Neural progenitor cell (in vitro differentiated cells): ENCODE results near the gene RASGRF2. TPM values are rescaled to one million over a fixed set of nuclear protein-coding genes. Genes with fewer than 3 reads are reported as not detected.

Source experiments
- DNase-seq: peaks from one replicate; pipeline ENCODE4 v3.0.0-alpha.2; 2016; ENCODE audit warnings: low spot score
- H2AFZ ChIP-seq: fragments of 200-600 bp; sonication (generic); replicated peaks from 2 replicates; pipeline ENCODE4 v1.6.1; 2016; ENCODE audit warnings: antibody characterized with exemption
- H3F3A ChIP-seq: fragments of 200-600 bp; sonication (generic); 2 replicates; pipeline ENCODE4 v1.6.1; 2016; ENCODE audit warnings: antibody characterized with exemption, low read depth
- H3K27ac ChIP-seq: fragments of 200-600 bp; sonication (generic); 2 replicates; pipeline ENCODE4 v1.5.1; 2016; ENCODE audit warnings: mild to moderate bottlenecking
- H3K27me3 ChIP-seq: fragments of 200-600 bp; sonication (generic); 2 replicates; pipeline ENCODE4 v1.6.1; 2016; ENCODE audit warnings: mild to moderate bottlenecking, moderate library complexity
- H3K36me3 ChIP-seq: fragments of 200-600 bp; sonication (generic); 2 replicates; pipeline ENCODE4 v1.5.1; 2016
- H3K4me1 ChIP-seq: fragments of 200-600 bp; sonication (generic); 2 replicates; pipeline ENCODE4 v1.6.1; 2016; ENCODE audit warnings: mixed run types
- H3K4me2 ChIP-seq: fragments of 200-600 bp; sonication (generic); 2 replicates; pipeline ENCODE4 v1.6.1; 2016
- H3K4me3 ChIP-seq: fragments of 200-600 bp; sonication (generic); 2 replicates; pipeline ENCODE4 v1.5.1; 2016
- H3K79me2 ChIP-seq: fragments of 200-600 bp; sonication (generic); 2 replicates; pipeline ENCODE4 v1.6.1; 2016; ENCODE audit warnings: low read depth
- H3K9ac ChIP-seq: fragments of 200-600 bp; sonication (generic); 2 replicates; pipeline ENCODE4 v1.6.1; 2016
- H3K9me3 ChIP-seq: fragments of 200-600 bp; sonication (generic); 2 replicates; pipeline ENCODE4 v1.5.1; 2016; ENCODE audit warnings: low read depth
- H4K20me1 ChIP-seq: fragments of 200-600 bp; sonication (generic); 2 replicates; pipeline ENCODE4 v1.6.1; 2016; ENCODE audit warnings: low read depth
- H3K27ac Mint-ChIP-seq: 3 replicates; pipeline ENCODE4 v1.8.0; 2021; ENCODE audit warnings: mixed read lengths
- H3K27me3 Mint-ChIP-seq: 2 replicates; pipeline ENCODE4 v1.8.0; 2022; ENCODE audit warnings: low read depth, mild to moderate bottlenecking, inconsistent platforms, moderate library complexity, mixed read lengths; ENCODE audit not compliant: insufficient read depth
- H3K36me3 Mint-ChIP-seq: 3 replicates; pipeline ENCODE4 v1.8.0; 2021; ENCODE audit warnings: mixed read lengths
- H3K4me1 Mint-ChIP-seq: 3 replicates; pipeline ENCODE4 v1.8.0; 2021; ENCODE audit warnings: mixed read lengths
- H3K4me3 Mint-ChIP-seq: 3 replicates; pipeline ENCODE4 v1.8.0; 2021; ENCODE audit warnings: mild to moderate bottlenecking, moderate library complexity, mixed read lengths
- H3K9me3 Mint-ChIP-seq: 3 replicates; pipeline ENCODE4 v1.8.0; 2020; ENCODE audit warnings: mixed read lengths
- CTCF ChIP-seq: fragments of 200-600 bp; sonication (generic); IDR thresholded peaks from 2 replicates; pipeline ENCODE4 v1.5.1; 2017; ENCODE audit warnings: antibody characterized with exemption, mild to moderate bottlenecking
- EZH2 ChIP-seq: fragments of 200-600 bp; sonication (generic); IDR thresholded peaks from 2 replicates; pipeline ENCODE4 v1.6.1; 2017; ENCODE audit warnings: antibody characterized with exemption, mild to moderate bottlenecking, moderate library complexity
- EZH2phosphoT487 ChIP-seq: fragments of 200-600 bp; sonication (generic); IDR thresholded peaks from 2 replicates; pipeline ENCODE4 v1.6.1; 2017; ENCODE audit warnings: antibody characterized with exemption
- total RNA-seq: library from RNA; depleted of rRNA; stranded (reverse); fragments of >200 nt; gene quantifications from 2 replicates; pipeline ENCODE4 v1.2.3, GENCODE V29; 2015; ENCODE audit warnings: low replicate concordance

Gene RASGRF2
- total RNA-seq, 1 donor from 2014 or later: 0.15 TPM

DNA sequence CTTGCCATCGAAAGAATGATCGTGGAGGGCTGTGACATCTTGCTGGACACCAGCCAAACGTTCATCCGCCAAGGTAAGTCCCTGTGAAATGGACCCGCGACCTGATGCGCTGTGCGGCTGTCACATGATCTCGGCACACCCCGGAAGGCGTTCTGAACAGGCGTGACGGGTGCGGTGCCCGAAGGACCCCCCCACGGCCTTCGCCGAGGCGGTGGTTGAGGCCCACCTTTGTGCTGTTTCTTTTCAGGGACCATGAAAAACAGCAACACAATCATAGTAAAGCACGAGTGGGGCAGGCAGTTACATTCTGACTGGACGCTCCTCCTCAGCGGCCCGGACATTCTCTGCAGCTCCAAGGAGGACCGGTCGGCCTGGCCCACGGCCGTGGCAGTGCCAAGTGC is 126.7 kb downstream of the RASGRF2 start:
- TF ChIP-seq EZH2phosphoT487 (no peak), EZH2 (no peak), CTCF (no peak)
- H3K36me3 Mint-ChIP-seq: no peaks in the 10 kb centered on the region
- H3F3A ChIP-seq: no peaks in the 10 kb centered on the region
- H3K79me2 ChIP-seq: no peaks in the 10 kb centered on the region
- no peak overlapping the region for H3K27ac ChIP-seq
- H3K27me3 Mint-ChIP-seq: peaks cover 2% of the 10 kb centered on the region
- H2AFZ ChIP-seq: peak overlapping the region; percentile 23
- H3K4me3 Mint-ChIP-seq: no peak overlapping the region
- no peaks in the 10 kb centered on the region for H4K20me1 ChIP-seq
- no peaks in the 10 kb centered on the region for H3K4me1 ChIP-seq
- H3K27ac Mint-ChIP-seq: no peak overlapping the region
- H3K4me3 ChIP-seq: no peak overlapping the region
- no peaks in the 10 kb centered on the region for H3K36me3 ChIP-seq
- no peaks in the 10 kb centered on the region for H3K27me3 ChIP-seq
- H3K4me1 Mint-ChIP-seq: no peaks in the 10 kb centered on the region
- no peak for DNase-seq
- H3K9me3 ChIP-seq: no peaks in the 10 kb centered on the region
- no peak overlapping the region for H3K4me2 ChIP-seq
- no peak overlapping the region for H3K9ac ChIP-seq
- H3K9me3 Mint-ChIP-seq: no peaks in the 10 kb centered on the region

DNA sequence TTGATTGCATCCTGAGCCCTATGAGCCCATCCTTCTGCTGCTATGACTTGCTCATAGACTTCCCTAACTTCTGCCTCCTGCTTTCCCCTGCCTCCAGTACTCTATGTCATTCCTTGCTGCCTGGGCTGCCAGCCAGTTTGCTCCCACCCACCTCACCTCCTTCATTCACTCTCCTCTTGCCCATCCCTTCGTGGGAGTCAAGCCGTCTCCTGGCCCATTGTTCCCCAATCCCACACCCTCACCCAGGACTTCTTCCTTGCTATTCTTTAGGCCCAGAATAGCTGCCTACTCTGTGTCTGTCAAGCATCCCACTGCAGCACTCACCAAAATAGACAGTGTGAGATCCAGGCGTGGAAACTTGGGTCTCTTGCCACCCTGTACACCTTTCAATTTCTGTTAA is 131.0 kb downstream of the RASGRF2 start:
- no peaks in the 10 kb centered on the region for H3K9me3 ChIP-seq
- no peaks in the 10 kb centered on the region for H3K79me2 ChIP-seq
- TF ChIP-seq EZH2 (no peak), CTCF (no peak), EZH2phosphoT487 (no peak)
- no peak overlapping the region for H3K4me3 Mint-ChIP-seq
- no peak overlapping the region for H3K27ac Mint-ChIP-seq
- H4K20me1 ChIP-seq: no peaks in the 10 kb centered on the region
- no peaks in the 10 kb centered on the region for H3K4me1 ChIP-seq
- H3K4me1 Mint-ChIP-seq: no peaks in the 10 kb centered on the region
- H3K4me2 ChIP-seq: no peak overlapping the region
- DNase-seq: no peak
- H3K36me3 Mint-ChIP-seq: no peaks in the 10 kb centered on the region
- no peak overlapping the region for H3K4me3 ChIP-seq
- no peaks in the 10 kb centered on the region for H3F3A ChIP-seq
- no peaks in the 10 kb centered on the region for H3K27me3 Mint-ChIP-seq
- H3K9ac ChIP-seq: no peak overlapping the region
- H3K9me3 Mint-ChIP-seq: no peaks in the 10 kb centered on the region
- H3K36me3 ChIP-seq: no peaks in the 10 kb centered on the region
- H3K27me3 ChIP-seq: no peaks in the 10 kb centered on the region
- no peak overlapping the region for H3K27ac ChIP-seq
- H2AFZ ChIP-seq: no peak overlapping the region

GRCh38 chr5:81093536-81094196 is 133.5 kb downstream of the RASGRF2 start:
- H3K4me1 Mint-ChIP-seq: no peaks in the 10 kb centered on the region
- Histone ChIP-seq H3K27ac (no peak overlapping the region), H4K20me1 (no peaks in the 10 kb centered on the region), H3K4me2 (no peak overlapping the region), H3K27me3 (no peaks in the 10 kb centered on the region), H3K9ac (no peak overlapping the region), H3K79me2 (no peaks in the 10 kb centered on the region), H3K4me3 (no peak overlapping the region), H3K9me3 (no peaks in the 10 kb centered on the region), H3K4me1 (no peaks in the 10 kb centered on the region), H3F3A (no peaks in the 10 kb centered on the region), H2AFZ (no peak overlapping the region), H3K36me3 (no peaks in the 10 kb centered on the region)
- H3K36me3 Mint-ChIP-seq: no peaks in the 10 kb centered on the region
- no peaks in the 10 kb centered on the region for H3K9me3 Mint-ChIP-seq
- TF ChIP-seq EZH2 (no peak), EZH2phosphoT487 (no peak), CTCF (no peak)
- DNase-seq: no peak
- no peak overlapping the region for H3K27ac Mint-ChIP-seq
- H3K27me3 Mint-ChIP-seq: no peaks in the 10 kb centered on the region
- no peak overlapping the region for H3K4me3 Mint-ChIP-seq
